GM10847 (cell line): Measurements from ENCODE around the gene DMRTC1.
"Not testable (repeated sequence)": the region's sequence is repeated elsewhere in the genome, so short reads cannot be mapped to it uniquely, and the experiment has no call there.

Source experiments
- POLR2A ChIP-seq: IDR thresholded peaks from 2 replicates; pipeline ENCODE4 v1.6.1; 2011; ENCODE audit not compliant: insufficient read length; ENCODE audit errors: extremely low read depth

The DMRTC1 gene, protein sequence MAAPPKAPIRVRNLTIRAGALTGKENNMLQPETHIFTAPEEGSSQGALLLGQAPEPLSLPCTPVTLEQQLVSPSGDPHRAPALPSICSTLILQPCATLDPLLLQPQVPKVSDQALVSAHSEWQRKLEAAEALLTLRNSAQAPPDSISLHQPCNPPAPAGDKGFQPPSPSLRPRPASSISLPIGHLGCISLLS

DNA sequence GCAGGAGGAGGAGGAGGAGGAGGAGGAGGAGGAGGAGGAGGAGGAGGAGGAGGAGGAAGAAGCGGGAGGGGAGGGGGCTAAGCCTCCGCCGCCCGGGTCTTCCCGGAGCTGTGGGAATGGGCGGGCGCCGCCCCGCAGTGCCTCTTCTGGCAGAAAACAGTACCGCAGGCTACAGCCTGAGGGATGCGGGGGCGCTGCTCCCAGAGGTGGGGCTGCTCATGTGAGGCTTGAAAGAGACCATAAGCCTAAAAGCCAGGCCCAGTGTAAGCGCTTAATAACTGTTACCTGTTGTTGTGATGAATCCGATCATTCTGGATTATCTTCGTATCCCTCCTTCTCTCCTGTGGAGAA is at the start of gene DMRTC1:
DMRTC1 (minus strand) TSS at position 19 of the 351 bp plus-strand sequence. CDS start 68,143 bp downstream, outside the sequence.
- TF ChIP-seq POLR2A = not testable (repeated sequence)

DNA sequence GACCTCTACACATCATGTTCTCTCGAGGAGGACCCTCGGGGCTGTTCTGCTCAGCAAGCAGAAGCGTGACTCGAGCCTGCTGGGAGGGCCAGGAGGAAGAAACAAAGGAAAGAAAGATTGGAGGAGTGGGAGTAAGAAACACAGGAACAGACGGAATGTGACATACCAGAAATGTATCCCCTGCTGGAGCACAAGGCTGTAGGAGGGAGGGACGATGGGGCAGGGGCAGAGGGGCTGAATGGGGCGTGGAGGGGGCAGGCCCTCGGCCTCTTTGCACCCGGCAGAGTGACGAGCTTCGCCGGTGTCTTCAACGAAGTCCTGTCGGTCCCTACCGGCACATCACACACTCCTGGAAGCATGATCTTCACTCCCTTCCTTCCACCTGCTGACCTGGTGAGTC is 5.7 kb downstream of the DMRTC1 start, which contains the start of gene FAM236A:
FAM236A (plus strand) TSS at position 301 of the 400 bp plus-strand sequence; CDS start at position 358, 57 bp downstream.
- TF ChIP-seq POLR2A = not testable (repeated sequence)

DNA sequence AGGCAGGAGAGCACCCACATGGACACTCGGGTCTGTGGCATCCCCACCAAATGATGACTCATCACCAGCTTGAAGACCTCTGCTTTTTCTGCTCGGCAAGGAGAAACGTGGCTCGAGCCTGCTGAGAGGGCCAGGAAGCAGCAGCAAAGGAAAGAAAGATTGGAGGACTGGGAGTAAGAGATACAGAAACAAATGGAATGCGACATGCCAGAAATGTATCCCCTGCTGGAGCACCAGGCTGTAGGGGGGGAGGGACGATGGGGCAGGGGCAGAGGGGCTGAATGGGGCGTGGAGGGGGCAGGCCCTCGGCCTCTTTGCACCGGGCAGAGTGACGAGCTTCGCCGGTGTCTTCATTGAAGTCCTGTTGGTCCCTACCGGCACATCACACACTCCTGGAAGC is 31.3 kb downstream of the DMRTC1 start, which contains the start of gene FAM236C:
FAM236C (plus strand) TSS at position 301 of the 400 bp plus-strand sequence. CDS start 100 bp downstream, outside the sequence.
- TF ChIP-seq POLR2A = not testable (repeated sequence)
